ENCODE data around the gene PIK3R6. TPM values are rescaled to one million over a fixed set of nuclear protein-coding genes. Genes with fewer than 3 reads are reported as not detected.

The PIK3R6 gene
- total RNA-seq, 3 donors from 2014 or later (not counting 1 experiment from before 2014, with no cell fraction given), result 0.84 to 6.3 (median 1.4) TPM

DNA sequence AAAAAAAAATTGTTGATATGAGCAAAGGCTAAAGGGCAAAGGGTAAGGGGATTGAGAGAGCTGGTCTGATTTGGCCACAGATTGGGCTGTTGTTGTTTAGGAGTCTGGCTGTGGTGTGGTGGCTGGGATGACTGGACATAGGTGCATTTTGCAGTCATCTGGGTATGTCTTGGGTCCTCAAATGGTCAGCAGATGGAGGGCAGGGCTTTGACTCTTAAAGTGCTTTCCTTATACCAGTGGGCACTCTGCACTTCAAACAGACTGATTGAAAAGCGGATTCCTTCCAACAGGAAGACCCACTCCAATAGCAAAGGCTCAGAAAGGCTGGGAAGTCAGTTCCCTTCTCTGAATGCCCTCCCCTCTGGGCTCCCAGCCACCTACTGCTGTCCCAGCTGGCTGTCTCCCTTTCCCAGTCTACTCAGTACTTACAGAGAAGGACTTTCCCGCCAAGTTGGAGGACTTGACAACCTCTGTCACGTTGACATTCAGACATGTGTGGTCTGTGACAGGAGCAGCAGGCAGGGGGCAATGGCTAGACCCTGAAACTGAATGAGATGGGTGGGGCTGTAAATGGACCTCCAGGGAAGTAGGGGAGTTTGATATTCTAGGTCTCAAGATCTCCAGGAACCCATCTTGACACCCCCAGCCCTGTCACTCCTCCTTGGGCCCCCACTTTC lies 48.7 kb downstream of the PIK3R6 start:
- DNase-seq, result no peak
- no peaks in the 10 kb centered on the region for H3K9me3 ChIP-seq (ENCODE audit: control insufficient read depth, insufficient read depth, low read length)

DNA sequence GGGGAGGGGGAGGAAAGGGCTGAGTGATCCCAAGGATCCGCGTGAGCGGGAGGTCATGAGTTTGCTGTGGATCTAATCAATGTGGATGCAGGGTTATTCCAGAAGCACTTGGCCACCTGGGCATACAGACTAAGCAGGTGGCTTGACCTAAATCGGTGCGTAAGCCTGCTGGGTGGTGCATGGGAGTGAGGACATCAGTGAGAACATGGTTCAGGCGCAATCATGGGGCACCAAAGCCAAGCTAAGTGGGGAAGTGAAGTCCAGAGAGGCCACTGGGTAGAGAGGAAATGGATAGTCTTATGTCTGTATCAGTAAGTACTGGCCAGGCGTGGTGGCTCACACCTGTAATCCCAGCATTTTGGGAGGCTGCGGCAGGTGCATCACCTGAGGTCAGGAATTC lies 49.4 kb downstream of the PIK3R6 start:
- intact Hi-C loops (cut with micrococcal nuclease), result no loop called here
- Histone ChIP-seq H3K27me3 (ENCODE audit: control insufficient read depth, insufficient read depth, low read length) (no peaks in the 10 kb centered on the region), H3K9me3 (ENCODE audit: control insufficient read depth, insufficient read depth, low read length) (no peaks in the 10 kb centered on the region), H3K4me3 (ENCODE audit: low read length) (no peak overlapping the region), H3K27ac (ENCODE audit: low read length) (no peak overlapping the region), H3K36me3 (ENCODE audit: control insufficient read depth, insufficient read depth, low read length) (no peaks in the 10 kb centered on the region), H3K4me1 (ENCODE audit: control insufficient read depth, insufficient read depth, low read length) (no peaks in the 10 kb centered on the region)
- no peak for ATAC-seq
- Mint-ChIP-seq H3K9me3 (no peaks in the 10 kb centered on the region), H3K36me3 (no peaks in the 10 kb centered on the region), H3K4me1 (no peaks in the 10 kb centered on the region), H3K4me3 (no peak overlapping the region), H3K27ac (no peak overlapping the region), H3K27me3 (ENCODE audit: low read depth in 2 of 2) (peaks cover 0 to 2% of the 10 kb centered on the region in 2 donors)
- WGBS (ENCODE audit: insufficient coverage), result 95% methylated on average over 8 of the region's 8 CpGs
- no peak for TF ChIP-seq CTCF (IDR thresholded peaks at IDR 0.05)
- no peak for DNase-seq

More for the DNA sequence above, 48.7 kb downstream of the PIK3R6 start:
- Histone ChIP-seq H3K27ac (ENCODE audit: low read length) (no peak overlapping the region), H3K36me3 (ENCODE audit: control insufficient read depth, insufficient read depth, low read length) (no peaks in the 10 kb centered on the region), H3K27me3 (ENCODE audit: control insufficient read depth, insufficient read depth, low read length) (no peaks in the 10 kb centered on the region), H3K4me3 (ENCODE audit: low read length) (no peak overlapping the region), H3K4me1 (ENCODE audit: control insufficient read depth, insufficient read depth, low read length) (no peaks in the 10 kb centered on the region)
- Mint-ChIP-seq H3K36me3 (no peaks in the 10 kb centered on the region), H3K4me1 (no peaks in the 10 kb centered on the region), H3K9me3 (no peaks in the 10 kb centered on the region), H3K27me3 (ENCODE audit: low read depth in 2 of 2) (peaks cover 0 to 2% of the 10 kb centered on the region in 2 donors), H3K27ac (no peak overlapping the region), H3K4me3 (no peak overlapping the region)
- no peak for ATAC-seq
- TF ChIP-seq CTCF (IDR thresholded peaks at IDR 0.05), result no peak
- intact Hi-C loops (cut with micrococcal nuclease), result no loop called here
- 87% methylated on average over 3 of the region's 3 CpGs for WGBS (ENCODE audit: insufficient coverage)

- ATAC-seq (peak; percentile 36 to 70 (median 49)), DNase-seq (peak in 1 of 2 donors; percentile 25)
- Histone ChIP-seq H3K27me3 (ENCODE audit: control insufficient read depth, insufficient read depth, low read length) (no peaks in the 10 kb centered on the region), H3K4me1 (ENCODE audit: control insufficient read depth, insufficient read depth, low read length) (peaks cover 20% of the 10 kb centered on the region), H3K36me3 (ENCODE audit: control insufficient read depth, insufficient read depth, low read length) (no peaks in the 10 kb centered on the region), H3K9me3 (ENCODE audit: control insufficient read depth, insufficient read depth, low read length) (peaks cover 8% of the 10 kb centered on the region), H3K27ac (ENCODE audit: low read length) (peak overlapping the region; percentile 74), H3K4me3 (ENCODE audit: low read length) (no peak overlapping the region)
- Mint-ChIP-seq H3K27me3 (ENCODE audit: low read depth in 2 of 2) (peaks cover 0 to 7% of the 10 kb centered on the region in 2 donors), H3K9me3 (no peaks in the 10 kb centered on the region), H3K4me1 (no peaks in the 10 kb centered on the region), H3K4me3 (no peak overlapping the region), H3K36me3 (no peaks in the 10 kb centered on the region), H3K27ac (no peak overlapping the region)
- 72% methylated on average over 4 of the region's 4 CpGs for WGBS (ENCODE audit: insufficient coverage)
- intact Hi-C loops (cut with micrococcal nuclease), result no loop called here
- TF ChIP-seq CTCF (IDR thresholded peaks at IDR 0.05), result no peak
These were observed 60.4 kb downstream of the PIK3R6 start for GRCh38 chr17:8806926-8807550.

All from natural killer cell (primary cell).